ENCODE results near the gene SLC25A21.
"Not testable (repeated sequence)": the region's sequence is repeated elsewhere in the genome, so short reads cannot be mapped to it uniquely, and the experiment has no call there.

SLC25A21 gene

GRCh38 chr14:36900846-36901245, 271.6 kb downstream of the SLC25A21 start:
- in situ Hi-C loops (cut with HindIII; ENCODE audit: low sequenced_read_pairs): no loop called here

GRCh38 chr14:36896300-36896699, 276.1 kb downstream of the SLC25A21 start:
- in situ Hi-C loops (cut with HindIII; ENCODE audit: low sequenced_read_pairs): not testable (repeated sequence)

- in situ Hi-C loops (cut with HindIII; ENCODE audit: low sequenced_read_pairs): no loop called here
Measured at GRCh38 chr14:36884049-36884448, 288.4 kb downstream of the SLC25A21 start.

DNA sequence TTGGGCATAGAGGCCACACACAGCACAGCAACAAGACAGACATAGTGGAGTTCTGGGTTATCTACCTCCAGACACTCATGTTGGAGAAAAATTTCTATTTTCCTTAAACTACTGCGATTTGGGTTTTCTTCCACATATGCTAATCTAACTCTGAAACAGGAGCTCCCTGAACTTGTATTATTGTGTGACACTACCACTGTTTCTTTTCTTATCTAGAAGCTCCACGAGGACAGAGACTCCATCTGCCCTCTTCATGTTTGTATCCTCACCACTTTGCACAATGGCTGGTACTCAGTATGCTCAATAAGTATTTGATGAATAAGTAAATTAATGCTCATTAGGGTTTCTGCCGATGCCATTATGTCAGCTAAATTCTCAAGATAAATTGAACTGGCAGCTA, 292.1 kb downstream of the SLC25A21 start:
- in situ Hi-C loops (cut with HindIII; ENCODE audit: low sequenced_read_pairs): no loop called here

GRCh38 chr14:36879558-36879957, 292.8 kb downstream of the SLC25A21 start:
- in situ Hi-C loops (cut with HindIII; ENCODE audit: low sequenced_read_pairs): no loop called here

GRCh38 chr14:36874396-36875138, 297.8 kb downstream of the SLC25A21 start:
- in situ Hi-C loops (cut with HindIII; ENCODE audit: low sequenced_read_pairs): no loop called here

DNA sequence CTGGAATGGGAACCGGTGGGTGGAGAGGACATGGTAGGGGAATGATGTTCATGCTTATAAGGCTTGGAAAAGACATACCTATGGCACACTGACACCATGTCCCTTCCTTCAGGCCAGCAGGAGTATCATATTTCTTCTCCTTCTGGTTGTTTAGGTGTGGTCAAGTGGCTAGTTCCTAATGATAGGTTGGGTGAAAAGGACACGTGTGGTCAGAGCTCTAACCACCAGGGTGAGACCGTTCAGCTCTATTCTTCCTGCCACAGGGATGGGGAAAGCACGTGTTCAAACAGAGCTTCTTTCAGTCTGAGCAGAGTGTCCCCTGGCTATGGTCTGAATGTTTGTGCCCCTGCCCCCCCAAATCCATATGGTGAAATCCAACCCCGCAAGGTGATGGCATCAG, 301.6 kb downstream of the SLC25A21 start:
- in situ Hi-C loops (cut with HindIII; ENCODE audit: low sequenced_read_pairs): no loop called here

- in situ Hi-C loops (cut with HindIII; ENCODE audit: low sequenced_read_pairs): no loop called here
Measured at GRCh38 chr14:36869125-36869524, 303.3 kb downstream of the SLC25A21 start.

GRCh38 chr14:36866867-36867266, 305.5 kb downstream of the SLC25A21 start:
- in situ Hi-C loops (cut with HindIII; ENCODE audit: low sequenced_read_pairs): no loop called here

GRCh38 chr14:36863271-36863670, 309.1 kb downstream of the SLC25A21 start:
- in situ Hi-C loops (cut with HindIII; ENCODE audit: low sequenced_read_pairs): no loop called here

GRCh38 chr14:36862237-36862636, 310.2 kb downstream of the SLC25A21 start:
- in situ Hi-C loops (cut with HindIII; ENCODE audit: low sequenced_read_pairs): not testable (repeated sequence)

GRCh38 chr14:36860831-36861230, 311.6 kb downstream of the SLC25A21 start:
- in situ Hi-C loops (cut with HindIII; ENCODE audit: low sequenced_read_pairs): no loop called here

GRCh38 chr14:36859119-36859518, 313.3 kb downstream of the SLC25A21 start:
- in situ Hi-C loops (cut with HindIII; ENCODE audit: low sequenced_read_pairs): no loop called here

- in situ Hi-C loops (cut with HindIII; ENCODE audit: low sequenced_read_pairs): no loop called here
Measured at GRCh38 chr14:36857842-36858445, 314.5 kb downstream of the SLC25A21 start.

GRCh38 chr14:36857136-36857535, 315.3 kb downstream of the SLC25A21 start:
- in situ Hi-C loops (cut with HindIII; ENCODE audit: low sequenced_read_pairs): no loop called here

GRCh38 chr14:36856095-36856878, 316.1 kb downstream of the SLC25A21 start:
- in situ Hi-C loops (cut with HindIII; ENCODE audit: low sequenced_read_pairs): no loop called here

DNA sequence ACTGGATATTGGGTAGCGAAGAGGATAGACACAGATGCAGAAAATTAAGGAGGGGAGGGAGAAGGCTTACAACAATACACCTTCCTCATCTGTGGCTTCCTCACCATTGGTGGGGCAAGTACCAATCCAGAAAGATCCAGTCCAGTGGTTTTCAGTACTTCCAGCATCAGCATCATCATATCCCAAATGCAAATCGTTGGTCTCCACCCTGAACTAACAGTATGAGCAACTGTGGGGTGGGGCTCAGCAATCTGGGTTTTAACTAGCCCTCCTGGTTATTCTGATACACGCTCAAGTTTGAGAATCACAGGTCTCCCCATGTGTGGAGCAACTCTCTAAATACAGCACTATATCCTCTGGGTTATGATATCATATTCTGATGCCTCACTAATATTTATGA, 317.0 kb downstream of the SLC25A21 start:
- in situ Hi-C loops (cut with HindIII; ENCODE audit: low sequenced_read_pairs): no loop called here

DNA sequence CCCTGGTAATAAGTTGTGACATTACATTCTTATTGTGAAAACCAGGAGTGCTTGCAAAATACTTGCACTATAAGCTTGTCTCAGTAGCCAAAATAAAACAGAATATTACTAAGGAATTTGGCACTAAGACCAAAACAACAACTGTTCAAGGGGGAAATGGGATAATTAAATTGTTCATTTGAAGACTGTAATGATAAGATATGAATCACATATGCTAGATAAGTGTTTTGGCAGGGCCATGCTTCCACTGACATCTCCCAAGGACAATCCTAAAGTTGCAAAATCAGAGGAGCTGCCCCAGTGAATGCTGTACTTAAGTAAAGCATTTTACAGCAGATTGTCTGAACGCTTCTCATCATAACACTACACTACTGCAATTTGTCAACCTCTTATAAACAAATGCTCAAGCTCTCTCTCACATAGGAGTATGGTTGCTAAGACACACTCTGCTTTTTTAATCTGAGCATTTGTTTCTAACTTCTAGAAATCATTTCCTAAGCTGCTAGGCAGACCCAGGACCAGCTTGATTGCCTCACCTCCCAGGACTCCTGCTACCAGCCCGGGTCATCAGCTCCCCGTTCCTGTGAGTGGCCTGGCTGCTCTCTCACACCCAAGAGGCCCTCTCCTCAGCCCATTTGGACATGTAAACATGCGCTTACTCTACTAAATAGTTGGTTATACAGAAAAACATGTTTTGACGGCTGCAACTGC, 319.3 kb downstream of the SLC25A21 start:
- in situ Hi-C loops (cut with HindIII; ENCODE audit: low sequenced_read_pairs): no loop called here

- in situ Hi-C loops (cut with HindIII; ENCODE audit: low sequenced_read_pairs): no loop called here
Measured at GRCh38 chr14:36848213-36848612, 324.2 kb downstream of the SLC25A21 start.

DNA sequence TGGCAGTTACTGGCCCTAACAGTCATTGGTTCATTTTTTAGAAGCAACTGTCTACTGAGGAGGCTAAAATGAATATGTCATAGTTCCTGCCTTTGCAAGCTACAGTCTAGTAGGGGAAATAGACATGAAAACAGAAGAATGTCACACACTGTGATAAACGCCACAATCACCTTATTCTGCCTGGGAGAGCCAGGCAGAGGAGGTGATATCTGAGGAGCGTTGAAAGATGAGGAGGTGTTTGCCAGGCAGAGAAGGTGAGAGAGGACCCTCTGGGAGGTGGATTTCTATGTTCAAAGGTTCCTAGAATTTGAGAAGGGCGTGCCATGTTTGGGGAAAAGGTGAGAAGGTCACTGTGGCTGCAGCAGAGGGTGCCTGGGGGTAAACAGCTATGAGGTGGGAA, 325.0 kb downstream of the SLC25A21 start:
- in situ Hi-C loops (cut with HindIII; ENCODE audit: low sequenced_read_pairs): no loop called here

- in situ Hi-C loops (cut with HindIII; ENCODE audit: low sequenced_read_pairs): no loop called here
Measured at GRCh38 chr14:36845356-36846012, 326.9 kb downstream of the SLC25A21 start.

Measured in DLD1 (cell line).